Dermis microvascular lymphatic vessel endothelial cell (primary cell): Measurements from ENCODE around the gene AGMO. TPM values are rescaled to one million over a fixed set of nuclear protein-coding genes. Genes with fewer than 3 reads are reported as not detected.

Source experiments
- total RNA-seq: library from RNA; depleted of rRNA; stranded (reverse); fragments of >200 nt; gene quantifications from 2 replicates; pipeline ENCODE4 v1.2.1, GENCODE V29; 2014

The AGMO gene
- total RNA-seq, 1 donor from 2014 or later, result 1.4 TPM

Other genes with a start within 250 kb of the AGMO start
- 2.1 and 3.1 TPM in 2 replicates for gene MEOX2, start 124.7 kb upstream of the AGMO start, total RNA-seq